Measurements from ENCODE around the gene TMEM238.

The TMEM238 gene

DNA sequence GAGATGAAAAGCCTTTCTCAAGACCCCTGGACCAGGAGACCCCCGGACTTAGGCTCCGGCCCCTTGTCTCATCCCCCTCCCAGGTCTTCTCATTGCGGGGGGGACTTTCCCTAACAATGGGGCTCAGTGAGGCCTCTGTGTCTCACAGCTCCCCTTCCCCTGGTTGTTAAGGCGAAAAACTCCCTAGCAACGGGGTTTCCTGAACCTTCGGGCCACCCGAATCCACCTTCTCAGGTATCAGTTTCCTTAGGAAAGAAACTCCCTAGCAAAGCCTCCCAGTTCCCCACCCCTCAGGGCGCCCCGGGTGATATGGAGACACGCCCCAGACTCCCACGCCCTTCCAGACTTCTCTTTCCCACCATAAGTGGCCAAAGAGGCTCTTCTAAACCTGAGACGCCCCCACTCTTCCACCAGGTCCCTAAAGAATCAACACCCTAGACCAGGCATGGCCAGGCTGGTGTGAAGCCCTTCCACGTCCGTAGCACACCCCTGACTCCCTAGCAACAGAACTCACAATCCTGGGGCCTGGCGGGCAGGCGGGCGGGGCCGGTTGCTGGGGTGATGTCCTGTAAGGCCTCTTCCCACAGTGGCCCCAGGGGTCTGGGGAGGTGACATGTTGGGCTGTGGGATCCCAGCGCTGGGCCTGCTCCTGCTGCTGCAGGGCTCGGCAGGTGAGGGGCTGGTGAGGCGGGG, 7.7 kb downstream of the TMEM238 start, which contains the start of gene TMEM190:
Gene TMEM190 (plus strand): TSS at position 586 of the 693 bp plus-strand sequence. CDS start 28 bp downstream, at position 614.
- no peak for DNase-seq

DNA sequence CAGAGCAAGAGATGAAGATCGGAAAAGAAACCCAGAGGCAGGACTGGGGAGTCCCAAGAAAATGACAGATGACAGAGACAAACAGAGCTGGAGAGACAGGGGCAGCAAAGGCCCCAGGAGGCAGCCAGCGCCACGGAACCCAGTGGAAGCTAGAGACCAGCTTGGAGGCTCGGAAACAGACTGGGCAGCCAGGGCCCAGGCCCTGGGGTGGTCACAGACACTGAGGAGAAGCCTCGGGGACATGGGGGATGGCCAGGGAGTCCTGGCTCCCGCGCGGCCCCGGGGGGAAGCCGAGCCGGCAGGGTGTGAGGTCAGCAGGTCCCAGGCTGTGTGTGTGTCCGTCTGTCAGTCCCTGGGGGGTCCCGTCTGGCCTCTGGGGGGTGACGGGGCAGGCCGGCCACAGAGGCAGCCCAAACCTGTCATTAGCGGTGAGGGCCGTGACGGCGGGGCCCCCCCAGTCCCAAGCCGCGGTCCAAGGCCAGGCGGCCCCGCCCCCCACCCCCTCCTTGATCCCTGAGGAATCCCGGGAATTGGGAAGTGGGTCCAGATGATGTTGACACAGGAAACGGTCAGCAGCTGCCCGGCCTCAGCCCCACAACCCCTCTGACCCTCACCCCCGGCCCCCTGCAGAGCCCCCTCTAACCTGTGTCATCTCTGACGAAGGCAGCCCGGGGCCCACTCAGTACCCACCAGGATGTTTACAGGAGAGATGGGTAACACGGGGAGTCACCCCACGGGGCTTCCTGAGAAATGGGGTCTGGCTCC, 9.9 kb downstream of the TMEM238 start:
- DNase-seq: no peak

DNA sequence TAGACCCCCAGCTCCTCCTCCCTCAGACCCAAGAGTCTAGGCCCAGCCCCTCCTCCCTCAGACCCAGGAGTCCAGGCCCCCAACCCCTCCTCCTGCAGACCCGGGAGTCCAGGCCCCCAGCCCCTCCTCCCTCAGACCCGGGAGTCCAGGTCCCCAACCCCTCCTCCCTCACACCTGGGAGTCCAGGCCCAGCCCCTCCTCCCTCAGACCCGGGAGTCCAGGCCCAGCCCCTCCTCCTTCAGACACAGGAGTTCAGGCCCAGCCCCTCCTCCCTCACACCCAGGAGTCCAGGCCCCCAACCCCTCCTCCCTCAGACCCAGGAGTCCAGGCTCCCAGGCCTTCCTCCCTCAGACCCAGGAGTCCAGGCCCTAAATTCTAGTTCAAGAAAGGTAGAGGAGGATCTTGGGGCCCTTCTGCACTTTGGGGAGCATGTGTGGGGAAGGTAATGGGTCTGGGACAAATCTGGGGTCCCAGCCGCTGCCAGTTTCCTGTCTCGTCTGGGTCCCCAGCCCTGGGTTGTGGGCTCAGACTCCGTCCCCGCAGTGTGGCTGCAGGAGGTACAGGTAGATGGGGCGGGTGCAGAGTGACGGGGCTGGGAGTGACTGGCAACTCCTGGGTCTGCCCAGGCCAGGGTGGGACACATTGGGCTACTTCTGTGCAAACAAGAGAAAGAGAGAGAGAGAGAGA, 10.6 kb downstream of the TMEM238 start:
- DNase-seq: no peak

- DNase-seq: no peak
Measured at GRCh38 chr19:55372316-55373081, 11.6 kb downstream of the TMEM238 start.

DNA sequence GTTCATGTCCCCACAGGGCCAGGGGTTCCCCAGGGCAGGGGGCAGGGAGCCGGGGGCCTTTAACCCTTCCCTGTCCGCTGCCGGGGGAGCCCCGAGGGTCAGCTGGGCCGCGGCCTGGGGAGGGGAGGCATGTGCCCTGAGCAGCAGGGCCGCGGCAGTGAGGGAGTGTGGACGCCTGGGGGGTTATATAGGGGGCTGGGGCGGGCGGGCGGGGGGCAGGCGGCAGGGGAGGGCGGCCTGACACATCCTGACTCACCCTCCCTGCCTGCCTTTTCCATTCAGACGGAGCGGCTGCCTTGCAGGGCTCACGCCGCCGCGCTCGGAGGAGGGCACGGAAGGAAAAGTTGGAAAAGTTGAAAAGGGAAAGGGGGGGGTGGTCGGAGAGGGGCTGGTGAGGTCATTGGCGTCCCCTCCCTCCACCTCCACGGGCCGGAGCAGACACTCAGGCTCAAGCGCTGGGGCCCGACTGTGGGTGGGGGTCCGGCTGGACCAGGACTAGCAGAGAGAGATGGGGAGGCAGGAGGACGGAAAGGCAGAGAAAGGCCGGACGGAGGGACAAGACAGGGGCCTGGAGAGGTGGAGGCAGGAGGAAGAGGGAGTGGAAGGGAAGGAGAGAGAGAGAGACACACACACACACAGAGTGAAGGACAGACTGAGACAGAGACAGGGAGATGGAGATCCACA, 13.6 kb downstream of the TMEM238 start, which contains the start of gene IL11:
Gene IL11 (minus strand): TSS at position 159 of the 684 bp plus-strand sequence. CDS start 153 bp downstream, at position 6.
- no peak for DNase-seq

DNA sequence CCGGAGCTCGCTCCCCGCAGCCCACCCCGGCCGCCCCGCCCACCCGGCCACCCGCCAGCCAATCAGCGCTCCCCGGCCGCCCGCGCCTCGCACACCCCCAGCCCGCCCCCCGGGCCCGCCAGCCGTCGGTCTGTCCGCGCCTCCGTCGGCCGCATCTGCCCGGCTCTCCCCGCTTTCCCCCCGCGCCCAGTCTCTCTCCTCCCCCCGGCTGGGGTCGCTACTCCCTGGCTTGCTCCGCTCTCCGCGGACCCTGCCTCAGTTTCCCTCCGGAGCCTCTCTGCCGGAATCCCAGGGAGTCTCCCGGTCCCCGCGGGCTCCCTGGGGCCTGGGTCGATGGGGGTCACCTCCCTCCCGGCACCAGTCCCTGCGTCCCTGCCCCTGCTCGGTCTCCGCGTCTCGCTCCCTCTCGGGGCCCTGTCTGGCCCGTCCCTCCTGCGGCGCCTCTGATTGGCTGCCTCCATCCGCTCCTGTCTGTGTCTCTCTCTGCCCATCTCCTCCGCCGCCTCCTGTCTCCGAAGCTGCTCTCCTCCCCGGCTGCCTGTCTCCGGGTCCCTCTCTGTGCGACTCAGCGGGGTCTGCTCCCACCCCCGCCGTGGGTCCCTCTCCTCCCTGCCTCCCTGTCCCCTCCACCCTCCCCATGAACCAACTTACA, 14.3 kb downstream of the TMEM238 start:
- DNase-seq: no peak

DNA sequence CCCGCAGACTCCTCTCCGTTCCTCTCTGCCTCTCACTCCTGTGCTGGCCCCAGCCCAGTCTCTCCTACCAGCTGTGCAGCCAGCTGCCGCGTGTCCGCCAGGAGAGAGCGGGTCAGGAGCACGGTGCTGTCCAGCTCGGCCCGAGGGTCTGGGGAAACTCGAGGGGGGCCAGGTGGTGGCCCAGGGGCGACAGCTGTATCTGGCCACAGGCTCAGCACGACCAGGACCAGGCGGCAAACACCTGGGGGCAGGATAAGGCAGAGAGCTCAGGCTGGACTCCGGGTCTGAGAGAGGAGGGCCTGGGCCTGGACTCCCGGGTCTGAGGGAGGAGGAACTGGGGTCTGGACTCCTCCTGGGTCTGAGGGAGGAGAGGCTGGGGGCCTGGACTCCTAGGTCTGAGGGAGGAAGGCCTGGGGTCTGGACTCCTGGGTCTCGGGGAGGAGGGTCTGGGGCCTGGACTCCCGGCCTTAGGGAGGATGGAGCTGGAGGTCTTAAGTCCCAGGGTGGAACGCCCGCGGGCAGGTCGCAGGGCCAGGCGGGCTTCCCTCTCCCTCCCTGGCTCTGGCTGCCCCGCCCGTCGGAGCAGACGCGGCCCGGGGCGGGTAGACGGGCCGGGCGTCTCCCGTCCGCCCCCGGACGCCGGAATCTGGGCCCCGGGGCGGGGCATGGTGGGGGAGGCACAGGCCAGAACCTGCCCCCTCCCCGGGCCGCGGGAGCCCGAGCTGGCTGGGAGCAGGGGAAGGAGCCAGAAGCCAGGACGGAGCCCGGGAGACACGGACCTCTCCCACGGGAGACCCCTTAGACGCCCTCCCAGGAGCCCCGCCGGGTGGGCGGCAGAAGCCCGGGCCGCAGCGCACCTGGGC, 15.2 kb downstream of the TMEM238 start:
- DNase-seq: no peak

- no peak for DNase-seq
Measured at GRCh38 chr19:55368106-55368505, 16.0 kb downstream of the TMEM238 start.

DNA sequence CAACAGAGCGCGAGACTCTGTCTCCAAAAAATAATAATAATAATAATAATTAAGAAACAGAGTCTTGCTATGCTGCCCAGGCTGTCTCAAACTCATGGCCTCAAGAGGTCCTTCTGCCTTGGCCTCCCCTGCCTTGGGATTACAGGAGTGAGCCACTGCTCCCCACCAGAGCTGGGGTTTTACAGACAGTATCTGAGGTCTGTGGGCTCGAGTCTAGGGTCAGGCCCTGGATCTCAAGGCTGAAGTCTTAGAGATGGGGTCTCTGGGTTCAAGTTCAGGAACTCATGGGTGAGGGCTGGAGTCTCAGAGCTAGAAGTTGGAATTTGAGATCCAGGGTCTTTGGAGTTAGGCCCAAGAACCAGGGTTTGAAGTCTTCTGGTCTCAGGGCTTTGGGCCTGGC, 17.3 kb downstream of the TMEM238 start:
- DNase-seq: no peak

DNA sequence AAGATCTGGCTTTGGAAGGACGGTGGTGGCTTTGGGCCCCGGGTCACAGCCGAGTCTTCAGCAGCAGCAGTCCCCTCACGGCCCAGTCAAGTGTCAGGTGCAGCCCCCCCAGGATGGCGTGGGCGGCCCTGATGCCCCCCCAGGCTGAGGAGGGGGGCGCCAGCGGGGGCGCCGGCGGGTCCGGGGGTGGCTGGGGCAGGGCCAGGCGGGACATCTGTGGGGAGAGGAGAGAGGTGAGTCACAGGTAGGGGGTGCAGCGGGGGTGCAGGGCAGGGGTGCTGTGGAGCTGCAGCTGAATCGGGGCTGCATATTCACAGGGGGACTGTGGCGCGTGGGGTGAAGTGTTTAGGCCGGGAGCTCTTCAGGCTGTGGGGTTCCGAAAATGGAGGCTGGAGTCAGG, 18.1 kb downstream of the TMEM238 start:
- DNase-seq: no peak

GRCh38 chr19:55365245-55365644, 18.8 kb downstream of the TMEM238 start:
- DNase-seq: no peak

DNA sequence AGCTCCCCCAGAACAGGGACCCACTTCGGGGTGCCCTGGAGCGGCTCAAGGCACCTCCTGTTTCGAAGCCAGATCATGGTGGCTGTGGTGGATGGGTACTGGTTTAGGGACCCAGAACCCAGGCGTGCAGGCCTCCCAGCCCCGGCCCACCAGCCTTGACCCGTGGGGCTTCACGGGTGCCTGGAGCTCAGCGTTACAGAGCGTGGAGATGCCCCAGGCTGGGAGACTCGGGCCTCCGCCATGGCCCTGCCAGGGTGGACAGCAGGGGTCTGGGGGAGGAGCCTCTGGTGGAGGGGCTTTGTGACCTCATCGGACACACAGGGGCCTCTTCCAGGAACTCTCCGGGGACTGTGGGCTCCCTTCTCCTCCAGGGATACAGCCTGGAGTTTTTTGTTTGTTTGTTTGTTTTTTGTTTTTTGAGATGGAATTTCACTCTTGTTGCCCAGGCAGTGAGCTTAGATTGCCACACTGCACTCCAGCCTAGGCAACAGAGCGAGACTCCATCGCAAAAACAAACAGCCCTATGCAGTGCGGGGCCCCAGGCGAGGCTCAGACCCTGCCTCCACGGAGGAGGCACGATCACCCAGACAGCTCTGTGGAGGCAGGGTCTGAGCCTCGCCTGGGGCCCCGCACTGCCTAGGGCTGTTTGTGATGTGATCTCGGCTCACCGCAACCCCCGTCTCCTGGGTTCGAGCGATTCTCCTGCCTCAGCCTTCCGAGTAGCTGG, 20.9 kb downstream of the TMEM238 start, which contains the start of gene GARIN5B:
Gene GARIN5B (minus strand): TSS at position 271 of the 727 bp plus-strand sequence. CDS start 194 bp downstream, at position 77.
- DNase-seq: no peak

DNA sequence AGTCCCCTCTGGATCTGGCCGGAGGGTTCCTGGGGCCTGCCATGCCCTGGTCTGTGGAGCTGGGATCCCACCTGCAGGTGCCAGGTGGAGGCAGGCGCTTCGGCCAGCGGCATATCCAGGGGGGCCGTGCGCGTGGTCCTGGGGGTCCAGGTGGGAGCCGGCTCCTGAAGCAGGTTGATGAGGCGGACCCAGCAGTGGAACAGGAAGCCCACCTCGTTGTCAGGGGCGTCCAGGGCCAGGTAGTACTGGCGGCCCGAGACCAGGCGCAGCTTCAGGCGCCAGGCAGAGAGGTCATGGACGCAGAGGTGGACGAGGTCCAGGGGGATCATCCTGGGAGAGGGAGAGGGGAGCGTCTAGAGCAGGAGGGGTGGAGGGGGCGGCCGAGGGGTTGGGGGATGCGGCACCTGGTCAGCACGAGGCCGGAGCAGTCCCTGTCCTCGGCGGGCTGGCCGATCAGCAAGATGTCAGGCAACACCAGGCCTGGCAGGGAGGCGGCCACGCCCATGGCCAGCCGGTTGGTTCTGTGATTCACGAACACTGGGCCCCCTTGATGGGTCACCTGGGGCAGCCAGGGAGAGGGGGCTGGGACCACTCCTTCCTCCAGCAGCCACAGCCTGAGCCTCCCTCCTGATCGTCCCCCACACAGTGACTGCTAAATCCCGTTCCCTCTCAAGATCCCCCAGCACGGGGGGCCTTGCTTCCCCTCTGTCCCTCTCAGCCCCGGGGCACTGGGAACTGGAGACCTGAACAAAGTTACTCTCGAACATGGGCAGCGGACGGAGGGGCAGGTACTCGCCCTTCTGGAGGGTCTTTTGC, 21.7 kb downstream of the TMEM238 start:
- DNase-seq: no peak

DNA sequence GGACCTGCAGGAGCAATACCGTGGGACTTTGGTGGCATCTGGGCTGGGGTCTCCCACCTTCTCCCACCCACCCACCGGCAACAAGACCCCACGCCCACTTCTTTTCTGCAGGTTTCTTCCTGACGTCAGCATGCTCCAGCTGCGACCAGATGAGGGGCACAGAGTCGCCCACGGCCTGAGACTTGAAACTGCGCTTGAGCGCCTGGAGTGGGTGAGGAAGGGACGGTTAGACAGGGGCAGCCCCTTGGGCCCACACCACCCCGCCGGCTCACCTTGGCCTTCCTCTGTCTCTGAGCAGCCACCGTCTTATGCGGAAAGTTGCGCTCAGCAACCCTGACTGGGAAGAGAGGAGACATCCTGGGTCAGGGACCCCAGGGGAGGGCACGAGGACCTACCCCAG, 23.2 kb downstream of the TMEM238 start:
- DNase-seq: no peak

- no peak for DNase-seq
Measured at GRCh38 chr19:55358943-55359908, 24.9 kb downstream of the TMEM238 start.

DNA sequence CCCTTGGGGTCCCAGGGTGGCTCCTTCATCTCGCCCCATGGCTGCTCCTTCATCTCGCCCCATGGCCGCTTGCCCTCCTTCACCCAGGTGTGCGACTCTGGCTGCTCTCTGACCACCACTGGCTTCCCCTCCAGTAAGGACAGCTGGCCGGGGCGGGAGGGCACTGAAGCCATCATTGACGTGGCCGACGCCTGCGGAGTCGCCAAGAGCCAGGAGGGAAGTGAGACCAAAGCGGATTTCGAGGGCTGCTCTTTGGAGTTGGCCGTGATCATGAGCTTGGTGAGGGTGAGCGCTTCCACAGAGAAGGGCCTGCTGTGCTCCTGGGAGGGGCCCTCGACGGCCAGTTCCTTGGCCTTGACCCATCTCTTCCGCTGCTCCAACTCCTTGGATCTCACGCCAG, 25.6 kb downstream of the TMEM238 start:
- no peak for DNase-seq

DNA sequence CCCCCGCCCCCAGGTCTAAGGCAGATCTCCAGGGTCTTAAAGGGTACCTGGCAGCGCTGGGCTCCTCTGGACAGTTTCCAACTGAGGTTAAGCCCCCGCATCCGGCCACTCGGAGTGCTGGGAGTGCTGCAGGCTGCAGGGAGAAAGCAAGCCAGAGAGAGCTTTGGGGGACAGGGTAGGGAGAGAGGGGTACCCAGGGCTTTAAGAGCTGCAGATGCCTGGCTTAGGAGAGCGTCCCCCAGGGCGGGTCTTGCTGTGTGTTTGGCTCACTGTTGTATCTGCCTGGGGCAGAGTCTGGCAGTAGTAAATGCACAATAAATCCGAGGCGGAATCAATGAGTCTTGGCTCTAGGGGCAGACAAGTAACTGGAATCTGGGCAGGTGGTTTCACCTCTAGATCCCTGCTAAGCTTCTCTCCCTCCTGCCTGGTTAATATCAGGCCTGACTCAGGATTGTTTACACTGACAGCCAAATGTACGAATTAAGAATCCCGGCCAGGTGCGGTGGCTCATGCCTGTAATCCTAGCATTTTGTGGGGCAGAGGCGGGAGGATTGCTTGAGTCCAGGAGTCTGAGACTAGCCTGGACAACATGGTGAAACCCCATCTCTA, 28.8 kb downstream of the TMEM238 start:
- DNase-seq: no peak

Data from bone marrow (tissue), 2 donors.